H1 (cell line): ENCODE measurements around the gene ACSL6. TPM values are rescaled to one million over a fixed set of nuclear protein-coding genes. Genes with fewer than 3 reads are reported as not detected.

ENCODE experiments used
- CTCF ChIA-PET: fragments of 300-600 bp; sonication (Branson Sonifier 250); formaldehyde crosslinking; loops from one replicate; lab custom pipeline; 2021; ENCODE audit not compliant: partially characterized antibody; lab: Charles Lee
- POLR2A ChIA-PET: fragments of 300-600 bp; sonication (Branson Sonifier 250); formaldehyde crosslinking; loops from one replicate; lab custom pipeline; 2021; ENCODE audit warnings: inconsistent platforms; ENCODE audit not compliant: partially characterized antibody; lab: Charles Lee
- DNase-seq, 2 experiments: peaks; one replicate each; pipeline versions ENCODE4 v3.0.0 to v3.0.0-alpha.2; 2010 to 2022; ENCODE audit warnings: low spot score in 2 of 2, low read depth in 1 of 2, mixed read lengths in 1 of 2
- FAIRE-seq: peaks from 2 replicates; lab custom pipeline; 2011; peaks lifted over from hg19 to GRCh38; lab: Jason Lieb, UNC
- H2AFZ ChIP-seq: 2 replicates; pipeline ENCODE4 v1.8.1; 2012; ENCODE audit warnings: low read length, inconsistent platforms
- H2AK5ac ChIP-seq: 2 replicates; pipeline ENCODE4 v1.6.1; 2013; ENCODE audit warnings: low read depth, low read length
- H2BK120ac ChIP-seq: replicated peaks from 2 replicates; pipeline ENCODE3; 2013; ENCODE audit warnings: low read depth, low read length, inconsistent platforms
- H2BK12ac ChIP-seq: 2 replicates; pipeline ENCODE4 v1.6.1; 2013; ENCODE audit warnings: low read depth, low read length
- H2BK15ac ChIP-seq: 2 replicates; pipeline ENCODE4 v1.6.1; 2013; ENCODE audit warnings: low read length
- H2BK20ac ChIP-seq: 2 replicates; pipeline ENCODE4 v1.6.1; 2013; ENCODE audit warnings: low read length
- H2BK5ac ChIP-seq: 2 replicates; pipeline ENCODE4 v1.6.1; 2013; ENCODE audit warnings: low read depth, low read length
- H3K14ac ChIP-seq: 2 replicates; pipeline ENCODE4 v1.6.1; 2013; ENCODE audit warnings: inconsistent platforms; ENCODE audit not compliant: insufficient read length
- H3K18ac ChIP-seq: 2 replicates; pipeline ENCODE4 v1.6.1; 2013; ENCODE audit warnings: low read length; ENCODE audit errors: extremely low read depth
- H3K23ac ChIP-seq: 2 replicates; pipeline ENCODE4 v1.6.1; 2013; ENCODE audit warnings: inconsistent platforms; ENCODE audit not compliant: insufficient read length
- H3K23me2 ChIP-seq: 2 replicates; pipeline ENCODE4 v1.6.1; 2013; ENCODE audit warnings: low read depth, low read length
- H3K27ac ChIP-seq: 2 replicates; pipeline ENCODE4 v1.6.1; 2011; ENCODE audit warnings: low read depth, low read length, inconsistent platforms
- H3K27me3 ChIP-seq, 4 experiments: replicated peaks in 1 of 4; 1 replicate in 1 of 4; 2 replicates in 3 of 4; pipeline versions ENCODE4 v1.6.1 to v1.8.1; 2011 to 2013; ENCODE audit warnings: low read length in 3 of 4, mild to moderate bottlenecking in 3 of 4, inconsistent platforms in 2 of 4, mixed read lengths in 2 of 4, moderate library complexity in 1 of 4; ENCODE audit not compliant: control insufficient read depth in 3 of 4, insufficient read depth in 3 of 4; ENCODE audit errors: extremely low read depth in 1 of 4
- H3K36me3 ChIP-seq, 4 experiments: 2 replicates each; pipeline versions ENCODE4 v1.6.1 to v1.8.1; 2011 to 2013; ENCODE audit warnings: mild to moderate bottlenecking in 4 of 4, low read length in 3 of 4, moderate library complexity in 2 of 4, control low read depth in 1 of 4, inconsistent platforms in 1 of 4; ENCODE audit not compliant: insufficient read depth in 4 of 4, control insufficient read depth in 2 of 4
- H3K4ac ChIP-seq: replicated peaks from 2 replicates; pipeline ENCODE3; 2013; ENCODE audit warnings: low read length, low read depth, mixed read lengths, inconsistent platforms; ENCODE audit not compliant: insufficient read length
- H3K4me1 ChIP-seq, 4 experiments: replicated peaks in 1 of 4; 1 replicate in 1 of 4; 2 replicates in 3 of 4; pipeline versions ENCODE4 v1.6.1 to v1.8.1; 2011 to 2013; ENCODE audit warnings: low read length in 3 of 4, inconsistent platforms in 2 of 4, mixed read lengths in 1 of 4; ENCODE audit not compliant: insufficient read depth in 4 of 4, control insufficient read depth in 3 of 4
- H3K4me2 ChIP-seq, 2 experiments: 2 replicates each; pipeline versions ENCODE4 v1.6.1 to v1.8.1; 2011 to 2013; ENCODE audit warnings: low read depth in 2 of 2, low read length in 2 of 2, control low read depth in 1 of 2, inconsistent platforms in 1 of 2, mild to moderate bottlenecking in 1 of 2; ENCODE audit not compliant: insufficient read depth in 1 of 2
- H3K4me3 ChIP-seq, 4 experiments: fragments of 200-600, 300-600 bp in 1 of 4; sonication (generic), shearing (Covaris generic), sonication (Bioruptor Twin) in 1 of 4; 2 replicates each; pipeline versions ENCODE4 v1.5.1 to v1.8.1; 2011 to 2016; ENCODE audit warnings: low read length in 4 of 4, low read depth in 3 of 4, control low read depth in 2 of 4, inconsistent platforms in 2 of 4, mild to moderate bottlenecking in 2 of 4, mixed read lengths in 1 of 4, moderate library complexity in 1 of 4; ENCODE audit not compliant: insufficient read depth in 2 of 4; ENCODE audit errors: extremely low read depth in 1 of 4
- H3K56ac ChIP-seq: replicated peaks from 2 replicates; pipeline ENCODE3; 2013; ENCODE audit warnings: low read depth, mild to moderate bottlenecking, mixed read lengths, low read length, inconsistent platforms; ENCODE audit not compliant: insufficient read length
- H3K79me1 ChIP-seq: 2 replicates; pipeline ENCODE4 v1.6.1; 2013; ENCODE audit warnings: low read depth, low read length, control low read depth
- H3K79me2 ChIP-seq, 2 experiments: 2 replicates each; pipeline versions ENCODE4 v1.6.1 to v1.8.1; 2012 to 2013; ENCODE audit warnings: low read length in 2 of 2, mild to moderate bottlenecking in 2 of 2, inconsistent platforms in 1 of 2; ENCODE audit not compliant: insufficient read depth in 2 of 2, control insufficient read depth in 1 of 2
- H3K9ac ChIP-seq, 4 experiments: replicated peaks in 1 of 4; 1 replicate in 1 of 4; 2 replicates in 3 of 4; pipeline versions ENCODE4 v1.6.1 to v1.8.1; 2011 to 2013; ENCODE audit warnings: low read depth in 3 of 4, low read length in 3 of 4, control low read depth in 2 of 4, mild to moderate bottlenecking in 2 of 4, moderate library complexity in 2 of 4, inconsistent platforms in 1 of 4; ENCODE audit errors: extremely low read depth in 1 of 4
- H3K9me3 ChIP-seq, 2 experiments: 2 replicates each; pipeline versions ENCODE4 v1.6.1 to v1.8.1; 2012 to 2013; ENCODE audit warnings: mild to moderate bottlenecking in 2 of 2, moderate library complexity in 2 of 2, control low read depth in 1 of 2, inconsistent platforms in 1 of 2, low read depth in 1 of 2, low read length in 1 of 2, mixed read lengths in 1 of 2; ENCODE audit not compliant: insufficient read depth in 2 of 2
- H4K20me1 ChIP-seq, 2 experiments: replicated peaks in 1 of 2; 2 replicates each; pipeline versions ENCODE3 to v1.8.1; 2011 to 2013; ENCODE audit warnings: inconsistent platforms in 2 of 2, low read length in 2 of 2, mild to moderate bottlenecking in 1 of 2; ENCODE audit not compliant: insufficient read depth in 2 of 2, control insufficient read depth in 1 of 2
- H4K5ac ChIP-seq: 2 replicates; pipeline ENCODE4 v1.6.1; 2013; ENCODE audit warnings: low read length, low read depth, mixed read lengths, inconsistent platforms; ENCODE audit not compliant: insufficient read length
- H4K8ac ChIP-seq: 2 replicates; pipeline ENCODE4 v1.8.0; 2013; ENCODE audit warnings: mild to moderate bottlenecking, moderate library complexity, low read length, inconsistent platforms; ENCODE audit not compliant: insufficient read depth; ENCODE audit errors: extremely low read depth
- H4K91ac ChIP-seq: replicated peaks from 2 replicates; pipeline ENCODE3; 2013; ENCODE audit warnings: low read length, mixed read lengths, inconsistent platforms; ENCODE audit not compliant: insufficient read length
- ATF2 ChIP-seq: IDR thresholded peaks from 2 replicates; pipeline ENCODE4 v1.6.1; 2012; ENCODE audit warnings: low read length, inconsistent platforms
- BCL11A ChIP-seq, 2 experiments: IDR thresholded peaks; one replicate each; pipeline ENCODE4 v1.6.1; 2011; ENCODE audit warnings: low read depth in 2 of 2, low read length in 2 of 2, mild to moderate bottlenecking in 2 of 2
- CHD2 ChIP-seq: IDR thresholded peaks from 2 replicates; pipeline ENCODE4 v1.6.1; 2012; ENCODE audit warnings: low read length, improper control_type of control experiment
- CTCF ChIP-seq, 3 experiments: IDR thresholded peaks; 1 replicate in 2 of 3; 2 replicates in 1 of 3; pipeline versions ENCODE4 v1.5.1 to v1.6.1; 2011; ENCODE audit warnings: low read length in 3 of 3, mild to moderate bottlenecking in 3 of 3, inconsistent platforms in 2 of 3, low read depth in 1 of 3, moderate library complexity in 1 of 3; ENCODE audit not compliant: insufficient read depth in 1 of 3; ENCODE audit errors: control extremely low read depth in 1 of 3
- NANOG ChIP-seq: IDR thresholded peaks from 2 replicates; pipeline ENCODE4 v1.6.1; 2011; ENCODE audit warnings: low read length, low read depth, mild to moderate bottlenecking, inconsistent platforms; ENCODE audit not compliant: insufficient read depth, poor library complexity, severe bottlenecking
- RXRA ChIP-seq: IDR thresholded peaks from 2 replicates; pipeline ENCODE4 v1.6.1; 2011; ENCODE audit warnings: low read depth, mild to moderate bottlenecking, low read length, moderate library complexity; ENCODE audit not compliant: insufficient read depth
- TAF1 ChIP-seq: IDR thresholded peaks from 2 replicates; pipeline ENCODE4 v1.6.1; 2011; ENCODE audit warnings: mild to moderate bottlenecking, low read depth, low read length
- TAF7 ChIP-seq: optimal IDR thresholded peaks from 2 replicates; pipeline ENCODE3; 2011; ENCODE audit warnings: low read depth, mild to moderate bottlenecking, inconsistent platforms, low read length, moderate library complexity, borderline replicate concordance
- WGBS, 2 experiments: shearing (Covaris generic) in 1 of 2; methylation state at CpG; one replicate each; pipeline versions ENCODE4 v1.1.6 to v1.1.7; 2013 to 2015; ENCODE audit warnings: low lambda C conversion rate in 2 of 2, mixed read lengths in 2 of 2, inconsistent platforms in 1 of 2, low coverage in 1 of 2, missing lambda C conversion rate in 1 of 2; ENCODE audit not compliant: insufficient replicate concordance in 2 of 2, insufficient coverage in 1 of 2, insufficient read length in 1 of 2; ENCODE audit errors: extremely low coverage in 1 of 2, missing lambda C conversion rate in 1 of 2; 5-methylcytosine and 5-hydroxymethylcytosine counted together
- polyA plus RNA-seq, 7 experiments: library from polyadenylated mRNA; depleted of rRNA in 3 of 7; stranded (reverse) in 5 of 7; unstranded in 2 of 7; fragments of >200 nt in 5 of 7; fragments of 200-250 nt in 2 of 7; gene quantifications; 1 replicate in 5 of 7; 2 replicates in 1 of 7; 4 replicates in 1 of 7; pipeline versions ENCODE4 v1.2.1 to v1.2.3, GENCODE V29; 2011 to 2013; ENCODE audit warnings: missing spikeins in 2 of 7, mixed read lengths in 2 of 7
- total RNA-seq: library from RNA; stranded (reverse); fragmentation: NEBNext Ultra II Directional; extraction: Animal tissue kit (Norgen Biotek cat#: 25700); gene quantifications from 2 replicates; pipeline ENCODE4 v1.2.1, GENCODE V29; 2021

The ACSL6 gene
- total and polyA plus RNA-seq, 2 of the 8 experiments (the other 6 are each of a cell fraction or from before 2014, with no cell fraction given) = 2.3 to 2.4 TPM

GRCh38 chr5:131997727-131998117 is 13.7 kb downstream of the ACSL6 start:
- no peak overlapping the region for H3K4me3 ChIP-seq
- no peak overlapping the region for H3K56ac ChIP-seq
- no peak overlapping the region for H3K4me2 ChIP-seq
- no peak overlapping the region for H3K23ac ChIP-seq
- no peak overlapping the region for H2BK15ac ChIP-seq
- no peaks in the 10 kb centered on the region for H3K36me3 ChIP-seq
- H4K91ac ChIP-seq = no peak overlapping the region
- no peaks in the 10 kb centered on the region for H3K9me3 ChIP-seq
- POLR2A ChIA-PET = no interaction called here
- no peak overlapping the region for H3K18ac ChIP-seq
- no peak overlapping the region for H2BK12ac ChIP-seq
- no peak for DNase-seq
- H3K4ac ChIP-seq = no peak overlapping the region
- H4K8ac ChIP-seq = no peak overlapping the region
- FAIRE-seq = no peak
- H2AK5ac ChIP-seq = peak overlapping the region; percentile 57; the same call in 1 of the 2 replicates
- H3K27me3 ChIP-seq = peaks cover 0 to 4% (median 0%) of the 10 kb centered on the region in 4 experiments; a peak in 1 of 7 replicates
- H3K23me2 ChIP-seq = no peaks in the 10 kb centered on the region
- no peak overlapping the region for H2BK20ac ChIP-seq
- no peak overlapping the region for H4K5ac ChIP-seq
- H3K79me2 ChIP-seq = no peaks in the 10 kb centered on the region
- H3K9ac ChIP-seq = no peak overlapping the region
- H4K20me1 ChIP-seq = peaks cover 0 to 2% of the 10 kb centered on the region in 2 experiments
- no peak overlapping the region for H3K14ac ChIP-seq
- no peak overlapping the region for H2BK120ac ChIP-seq
- TF ChIP-seq TAF1 = no peak
- no peak for TF ChIP-seq TAF7
- TF ChIP-seq NANOG = no peak
- no peak for TF ChIP-seq CTCF (IDR thresholded peaks at IDR 0.05; ENCODE audit: control extremely low read depth in 1 of 3, insufficient read depth in 1 of 3, low read depth in 1 of 3, low read length in 3 of 3)
- no peak for TF ChIP-seq CHD2
- TF ChIP-seq ATF2 = no peak
- no peak for TF ChIP-seq BCL11A (IDR thresholded peaks at IDR 0.05; ENCODE audit: low read depth in 2 of 2, low read length in 2 of 2)
- TF ChIP-seq RXRA = no peak
- no peak overlapping the region for H3K27ac ChIP-seq
- no peaks in the 10 kb centered on the region for H3K79me1 ChIP-seq
- H3K4me1 ChIP-seq = peaks cover 4 to 25% (median 20%) of the 10 kb centered on the region in 4 experiments
- CTCF ChIA-PET = interaction anchor here (1.2 to 2.4 kb wide), 4 partner anchors 8 to 67 kb away, joined by 3 to 10 read pairs (median 6); no protein-coding TSS in a partner anchor
- no peak overlapping the region for H2BK5ac ChIP-seq
- no peak overlapping the region for H2AFZ ChIP-seq
- 96% methylated on average over 3 of the region's 3 CpGs; no CpG with 5 or more reads in 1 of the 2 experiments for WGBS, 2 experiments
